ENCODE measurements around the gene APRT. TPM values are rescaled to one million over a fixed set of nuclear protein-coding genes. Genes with fewer than 3 reads are reported as not detected.

The APRT gene
- total and polyA plus RNA-seq, 2 of the 8 experiments (the other 6 are each of a cell fraction or from before 2014, with no cell fraction given): 221 to 267 TPM

DNA sequence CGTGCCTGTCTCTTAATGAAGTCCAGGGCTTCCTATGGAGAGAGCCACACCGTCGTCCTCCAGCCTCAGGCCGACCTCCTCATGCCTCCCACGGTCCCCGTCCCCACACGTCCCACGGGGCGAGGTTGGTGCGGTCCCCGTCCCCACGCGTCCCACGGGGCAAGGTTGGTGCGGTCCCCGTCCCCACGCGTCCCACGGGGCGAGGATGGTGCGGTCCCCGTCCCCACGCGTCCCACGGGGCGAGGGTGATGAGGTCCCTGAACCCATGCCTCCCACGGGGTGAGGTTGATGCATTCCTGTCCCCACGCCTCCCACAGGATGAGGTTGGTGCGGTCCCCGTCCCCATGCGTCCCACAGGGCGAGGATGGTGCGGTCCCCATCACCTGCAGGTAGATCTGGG is 24.1 kb upstream of the APRT start:
- WGBS, 2 experiments (ENCODE audit: extremely low coverage in 1 of 2, insufficient coverage in 1 of 2, insufficient read length in 1 of 2, insufficient replicate concordance in 2 of 2, low coverage in 1 of 2, low lambda C conversion rate in 2 of 2, missing lambda C conversion rate in 1 of 2): 93% methylated on average over 26 of the region's 33 CpGs; no CpG with 5 or more reads in 1 of the 2 experiments
- no peak overlapping the region for H4K5ac ChIP-seq (ENCODE audit: insufficient read length, low read depth, low read length)

More for the DNA sequence above, 24.1 kb upstream of the APRT start:
- Histone ChIP-seq H2BK120ac (replicated peaks; ENCODE audit: low read depth, low read length) (no peak overlapping the region), H3K4me2 (ENCODE audit: insufficient read depth in 1 of 2, low read depth in 2 of 2, low read length in 2 of 2) (no peak overlapping the region), H3K79me1 (ENCODE audit: low read depth, low read length) (0 out of 2 replicates have a peak, but pooled peaks cover 2% of the 10 kb centered on the region), H3K27ac (ENCODE audit: low read depth, low read length) (no peak overlapping the region), H4K8ac (ENCODE audit: extremely low read depth, insufficient read depth, low read length) (no peak overlapping the region), H3K4me3 (ENCODE audit: extremely low read depth in 1 of 4, insufficient read depth in 2 of 4, low read depth in 3 of 4, low read length in 4 of 4) (no peak overlapping the region), H2BK20ac (ENCODE audit: low read length) (no peak overlapping the region), H3K4me1 (replicated peaks in 1 of 4; ENCODE audit: control insufficient read depth in 3 of 4, insufficient read depth in 4 of 4, low read length in 3 of 4) (0 out of 7 replicates have a peak, but pooled peaks cover 0 to 2% (median 0%) of the 10 kb centered on the region in 4 experiments), H3K27me3 (replicated peaks in 1 of 4; ENCODE audit: control insufficient read depth in 3 of 4, extremely low read depth in 1 of 4, insufficient read depth in 3 of 4, low read length in 3 of 4) (no peaks in the 10 kb centered on the region), H2BK12ac (ENCODE audit: low read depth, low read length) (no peak overlapping the region), H2AFZ (ENCODE audit: low read length) (no peak overlapping the region), H3K9me3 (ENCODE audit: insufficient read depth in 2 of 2, low read depth in 1 of 2, low read length in 1 of 2) (no peaks in the 10 kb centered on the region), H4K91ac (replicated peaks; ENCODE audit: insufficient read length, low read length) (no peak overlapping the region), H3K36me3 (ENCODE audit: control insufficient read depth in 2 of 4, insufficient read depth in 4 of 4, low read length in 3 of 4) (peaks cover 0 to 7% (median under 1%) of the 10 kb centered on the region in 4 experiments; a peak in 2 of 8 replicates), H3K23ac (ENCODE audit: insufficient read length) (no peak overlapping the region), H3K23me2 (ENCODE audit: low read depth, low read length) (no peaks in the 10 kb centered on the region), H3K9ac (replicated peaks in 1 of 4; ENCODE audit: extremely low read depth in 1 of 4, low read depth in 3 of 4, low read length in 3 of 4) (no peak overlapping the region), H2AK5ac (ENCODE audit: low read depth, low read length) (no peak overlapping the region), H3K14ac (ENCODE audit: insufficient read length) (no peak overlapping the region), H4K20me1 (replicated peaks in 1 of 2; ENCODE audit: control insufficient read depth in 1 of 2, insufficient read depth in 2 of 2, low read length in 2 of 2) (no peaks in the 10 kb centered on the region), H3K79me2 (ENCODE audit: control insufficient read depth in 1 of 2, insufficient read depth in 2 of 2, low read length in 2 of 2) (no peaks in the 10 kb centered on the region), H3K4ac (replicated peaks; ENCODE audit: insufficient read length, low read depth, low read length) (no peak overlapping the region), H2BK5ac (ENCODE audit: low read depth, low read length) (no peak overlapping the region; the same call in 1 of the 2 replicates), H2BK15ac (ENCODE audit: low read length) (no peak overlapping the region), H3K18ac (ENCODE audit: extremely low read depth, low read length) (no peak overlapping the region), H3K56ac (replicated peaks; ENCODE audit: insufficient read length, low read depth, low read length) (no peak overlapping the region)
- ChIA-PET POLR2A (ENCODE audit: partially characterized antibody) (no interaction called here), CTCF (ENCODE audit: partially characterized antibody) (no interaction called here)
- DNase-seq (ENCODE audit: low read depth in 1 of 2, low spot score in 2 of 2) (no peak), FAIRE-seq (no peak)
- no peak for TF ChIP-seq RNF2 (IDR thresholded peaks at IDR 0.05; ENCODE audit: borderline replicate concordance, low read depth, low read length, missing control alignments, poor library complexity, severe bottlenecking)
- TF ChIP-seq BACH1 (IDR thresholded peaks at IDR 0.05; ENCODE audit: low read length): no peak

Measured in H1 (cell line).